22Rv1 (cell line): ENCODE measurements around the gene MKNK2.

Experiments
- H3K27ac ChIP-seq: fragments of 450-650 bp; 2 replicates; pipeline ENCODE4 v1.5.1; 2017
- CTCF ChIP-seq: fragments of 450-650 bp; IDR thresholded peaks from 2 replicates; pipeline ENCODE4 v1.5.1; 2017; ENCODE audit warnings: mild to moderate bottlenecking
- ZFX ChIP-seq: fragments of 450-650 bp; IDR thresholded peaks from 2 replicates; pipeline ENCODE4 v1.6.1; 2017; ENCODE audit warnings: antibody characterized with exemption, borderline replicate concordance

The MKNK2 gene

GRCh38 chr19:2084993-2085720 is 34.1 kb upstream of the MKNK2 start:
- no peak overlapping the region for H3K27ac ChIP-seq
- TF ChIP-seq CTCF (no peak), ZFX (no peak)

- no peak for TF ChIP-seq ZFX
- no peak for TF ChIP-seq CTCF
- no peak overlapping the region for H3K27ac ChIP-seq
These were observed 32.3 kb upstream of the MKNK2 start for GRCh38 chr19:2083174-2083854.

- no peak overlapping the region for H3K27ac ChIP-seq
- TF ChIP-seq ZFX (no peak), CTCF (no peak)
These were observed 31.1 kb upstream of the MKNK2 start for GRCh38 chr19:2081873-2082810.

- TF ChIP-seq CTCF, result no peak
- no peak for TF ChIP-seq ZFX
- no peak overlapping the region for H3K27ac ChIP-seq
These were observed 29.4 kb upstream of the MKNK2 start for GRCh38 chr19:2080336-2080988.

- H3K27ac ChIP-seq, result no peak overlapping the region
- TF ChIP-seq ZFX, result no peak
- TF ChIP-seq CTCF, result no peak
These were observed 28.8 kb upstream of the MKNK2 start for GRCh38 chr19:2079865-2080301.

- TF ChIP-seq CTCF (no peak), ZFX (no peak)
- H3K27ac ChIP-seq, result no peak overlapping the region
These were observed 28.2 kb upstream of the MKNK2 start for GRCh38 chr19:2079076-2079864.
